Type B pancreatic cell (in vitro differentiated cells): Measurements from ENCODE around the gene SF3B3. TPM values are rescaled to one million over a fixed set of nuclear protein-coding genes. Genes with fewer than 3 reads are reported as not detected.
"Not testable (repeated sequence)": the region's sequence is repeated elsewhere in the genome, so short reads cannot be mapped to it uniquely, and the experiment has no call there.

Source experiments
- DNase-seq: peaks from one replicate; pipeline ENCODE4 v3.0.0; 2021; ENCODE audit warnings: mixed read lengths; ENCODE audit not compliant: unreplicated experiment; ENCODE audit errors: extremely low spot score
- H3K27ac Mint-ChIP-seq: 2 replicates; pipeline ENCODE4 v1.8.0; 2021; ENCODE audit warnings: mild to moderate bottlenecking, mixed read lengths
- H3K27me3 Mint-ChIP-seq: 2 replicates; pipeline ENCODE4 v1.8.0; 2021; ENCODE audit warnings: mixed read lengths
- H3K36me3 Mint-ChIP-seq: 2 replicates; pipeline ENCODE4 v1.8.0; 2021; ENCODE audit warnings: mixed read lengths
- H3K4me1 Mint-ChIP-seq: one replicate; pipeline ENCODE4 v1.8.0; 2021; ENCODE audit warnings: mixed read lengths; ENCODE audit not compliant: unreplicated experiment
- H3K4me3 Mint-ChIP-seq: 2 replicates; pipeline ENCODE4 v1.8.0; 2021; ENCODE audit warnings: mild to moderate bottlenecking, mixed read lengths
- H3K9me3 Mint-ChIP-seq: 2 replicates; pipeline ENCODE4 v1.8.0; 2021; ENCODE audit warnings: mixed read lengths
- total RNA-seq: library from RNA; stranded (reverse); gene quantifications from 2 replicates; pipeline ENCODE4 v1.2.1, GENCODE V29; 2021; ENCODE audit warnings: low replicate concordance
- TF ChIP-seq, protein P1 (sequence below): fragments of 200-600 bp; sonication (generic); conservative IDR thresholded peaks from 2 replicates; pipeline ENCODE4 v1.5.0; 2021; ENCODE audit warnings: antibody characterized with exemption, mild to moderate bottlenecking

The SF3B3 gene
- total RNA-seq, 1 donor from 2014 or later = 429 TPM

DNA sequence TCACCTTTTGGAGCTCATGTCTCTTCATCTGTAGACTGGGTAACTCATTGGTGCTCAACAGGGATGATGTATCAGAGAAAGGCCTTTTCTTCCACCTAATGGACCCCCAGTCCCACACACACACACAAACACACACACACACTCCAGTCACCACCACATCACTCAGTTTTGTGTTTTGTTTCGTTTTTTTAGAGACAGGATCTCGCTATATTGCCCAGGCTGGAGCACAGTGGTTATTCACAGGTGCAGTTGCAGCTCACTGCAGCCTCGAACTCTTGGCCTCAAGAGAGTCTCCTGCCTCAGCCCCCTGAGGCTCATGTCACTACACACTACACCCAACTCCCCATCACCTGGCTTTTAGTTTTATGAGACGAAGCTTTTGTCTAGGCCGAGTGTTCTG, 55.6 kb downstream of the SF3B3 start:
- peaks cover 10% of the 10 kb centered on the region for H3K4me1 Mint-ChIP-seq
- TF ChIP-seq, protein P1, sequence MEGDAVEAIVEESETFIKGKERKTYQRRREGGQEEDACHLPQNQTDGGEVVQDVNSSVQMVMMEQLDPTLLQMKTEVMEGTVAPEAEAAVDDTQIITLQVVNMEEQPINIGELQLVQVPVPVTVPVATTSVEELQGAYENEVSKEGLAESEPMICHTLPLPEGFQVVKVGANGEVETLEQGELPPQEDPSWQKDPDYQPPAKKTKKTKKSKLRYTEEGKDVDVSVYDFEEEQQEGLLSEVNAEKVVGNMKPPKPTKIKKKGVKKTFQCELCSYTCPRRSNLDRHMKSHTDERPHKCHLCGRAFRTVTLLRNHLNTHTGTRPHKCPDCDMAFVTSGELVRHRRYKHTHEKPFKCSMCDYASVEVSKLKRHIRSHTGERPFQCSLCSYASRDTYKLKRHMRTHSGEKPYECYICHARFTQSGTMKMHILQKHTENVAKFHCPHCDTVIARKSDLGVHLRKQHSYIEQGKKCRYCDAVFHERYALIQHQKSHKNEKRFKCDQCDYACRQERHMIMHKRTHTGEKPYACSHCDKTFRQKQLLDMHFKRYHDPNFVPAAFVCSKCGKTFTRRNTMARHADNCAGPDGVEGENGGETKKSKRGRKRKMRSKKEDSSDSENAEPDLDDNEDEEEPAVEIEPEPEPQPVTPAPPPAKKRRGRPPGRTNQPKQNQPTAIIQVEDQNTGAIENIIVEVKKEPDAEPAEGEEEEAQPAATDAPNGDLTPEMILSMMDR = no peak
- H3K36me3 Mint-ChIP-seq = no peaks in the 10 kb centered on the region
- no peak for DNase-seq
- H3K4me3 Mint-ChIP-seq = no peak overlapping the region
- H3K27ac Mint-ChIP-seq = no peak overlapping the region
- no peaks in the 10 kb centered on the region for H3K9me3 Mint-ChIP-seq
- no peaks in the 10 kb centered on the region for H3K27me3 Mint-ChIP-seq

- Mint-ChIP-seq H3K9me3 (no peaks in the 10 kb centered on the region), H3K4me3 (no peak overlapping the region), H3K4me1 (peaks cover 10% of the 10 kb centered on the region), H3K27me3 (no peaks in the 10 kb centered on the region), H3K36me3 (no peaks in the 10 kb centered on the region), H3K27ac (no peak overlapping the region)
- TF ChIP-seq, protein P1 = no peak
- DNase-seq = no peak
Measured at GRCh38 chr16:70579648-70580630, 56.3 kb downstream of the SF3B3 start.

- no peaks in the 10 kb centered on the region for H3K9me3 Mint-ChIP-seq
- no peaks in the 10 kb centered on the region for H3K4me1 Mint-ChIP-seq
- no peak overlapping the region for H3K27ac Mint-ChIP-seq
- no peak overlapping the region for H3K4me3 Mint-ChIP-seq
- no peak for DNase-seq
- TF ChIP-seq, protein P1 = peak; percentile 47
- H3K36me3 Mint-ChIP-seq = no peaks in the 10 kb centered on the region
- H3K27me3 Mint-ChIP-seq = no peaks in the 10 kb centered on the region
Measured at GRCh38 chr16:70582280-70582978, 58.8 kb downstream of the SF3B3 start.

- DNase-seq = no peak
- no peak overlapping the region for H3K4me3 Mint-ChIP-seq
- no peaks in the 10 kb centered on the region for H3K27me3 Mint-ChIP-seq
- no peak overlapping the region for H3K27ac Mint-ChIP-seq
- TF ChIP-seq, protein P1 = no peak
- H3K9me3 Mint-ChIP-seq = no peaks in the 10 kb centered on the region
- peaks cover 11% of the 10 kb centered on the region for H3K4me1 Mint-ChIP-seq
- H3K36me3 Mint-ChIP-seq = no peaks in the 10 kb centered on the region
Measured at GRCh38 chr16:70586731-70587130, 63.1 kb downstream of the SF3B3 start.

- Mint-ChIP-seq H3K27ac (no peak overlapping the region), H3K9me3 (no peaks in the 10 kb centered on the region), H3K4me1 (peaks cover 11% of the 10 kb centered on the region), H3K27me3 (no peaks in the 10 kb centered on the region), H3K36me3 (no peaks in the 10 kb centered on the region), H3K4me3 (no peak overlapping the region)
- TF ChIP-seq, protein P1 = no peak
- DNase-seq = no peak
Measured at GRCh38 chr16:70588565-70588964, 64.9 kb downstream of the SF3B3 start.

GRCh38 chr16:70589416-70589815, 65.8 kb downstream of the SF3B3 start:
- not testable (repeated sequence) for H3K9me3 Mint-ChIP-seq, H3K27me3 Mint-ChIP-seq, H3K4me3 Mint-ChIP-seq, H3K27ac Mint-ChIP-seq, H3K36me3 Mint-ChIP-seq, DNase-seq
- peaks cover 11% of the 10 kb centered on the region for H3K4me1 Mint-ChIP-seq
